Upper lobe of right lung (tissue), 1 donor: ENCODE results near the gene IRF6. TPM values are rescaled to one million over a fixed set of nuclear protein-coding genes. Genes with fewer than 3 reads are reported as not detected.

Source experiments
- ATAC-seq: fragments of 200-7000 bp; cut with Tn5 transposase; one replicate; pipeline ENCODE4 v1.9.1; 2020; ENCODE audit warnings: mild to moderate bottlenecking, moderate library complexity
- DNase-seq: peaks from one replicate; pipeline ENCODE4 v3.0.0-alpha.2; 2020
- H3K27ac ChIP-seq: fragments of 200-600 bp; one replicate; pipeline ENCODE4 v1.8.0; 2022
- H3K27me3 ChIP-seq: fragments of 200-600 bp; one replicate; pipeline ENCODE4 v1.8.0; 2022; ENCODE audit warnings: mild to moderate bottlenecking
- H3K36me3 ChIP-seq: fragments of 200-600 bp; one replicate; pipeline ENCODE4 v1.8.0; 2022
- H3K4me1 ChIP-seq: fragments of 200-600 bp; one replicate; pipeline ENCODE4 v1.8.0; 2022
- H3K4me3 ChIP-seq: fragments of 200-600 bp; one replicate; pipeline ENCODE4 v1.8.0; 2022; ENCODE audit warnings: mild to moderate bottlenecking
- H3K9me3 ChIP-seq: fragments of 200-600 bp; one replicate; pipeline ENCODE4 v1.8.0; 2022
- intact Hi-C: fragments of 100-400 bp; cut with DNase I; formaldehyde crosslinking; loops from one replicate; pipeline ENCODE4 v1.11.0; 2022
- total RNA-seq: library from RNA; stranded (reverse); fragmentation: NEBNext Ultra II Directional; extraction: Animal tissue kit (Norgen Biotek cat#: 25700); gene quantifications from one replicate; pipeline ENCODE4 v1.2.1, GENCODE V29; 2021
- TF ChIP-seq, protein P1 (sequence below): fragments of 200-600 bp; IDR thresholded peaks from one replicate; pipeline ENCODE4 v1.8.0; 2022; ENCODE audit warnings: antibody characterized with exemption
- donor health status: DM: no; HTN: yes; CAD: no; lungs with severe emphysema.

The IRF6 gene
- total RNA-seq, 1 donor from 2014 or later, result 17.9 TPM

DNA sequence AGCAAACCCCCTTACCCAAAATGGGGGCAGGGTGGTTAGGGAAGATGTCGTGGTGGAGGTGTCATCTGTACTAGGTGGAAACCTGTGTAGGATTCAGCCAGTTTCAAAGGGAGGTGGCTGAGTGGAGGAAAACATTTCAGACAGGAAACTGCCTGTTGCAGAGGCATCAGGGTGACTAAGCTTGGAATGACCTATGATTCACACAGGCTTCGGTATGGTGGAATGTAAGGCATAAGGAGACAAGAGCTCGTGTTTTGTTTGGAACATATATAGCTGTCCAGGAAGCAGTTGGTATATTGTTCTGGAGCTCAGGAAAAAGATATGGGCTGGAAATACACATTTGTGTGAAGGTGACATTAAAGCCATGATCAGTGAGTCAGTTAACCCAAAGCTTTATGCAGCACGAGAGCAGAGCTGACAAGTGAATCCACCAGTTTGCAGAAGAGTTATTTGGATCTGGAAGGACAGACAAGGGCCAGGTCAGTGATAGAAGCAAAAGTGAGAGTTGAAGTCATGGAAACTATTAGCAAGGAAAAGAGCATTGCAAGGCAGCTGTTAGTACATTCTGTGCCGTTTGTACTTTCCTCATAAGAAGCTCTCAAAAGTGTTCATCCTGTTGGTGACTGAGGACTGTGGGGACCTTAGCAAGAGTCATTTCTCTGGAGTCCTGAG lies 34.1 kb upstream of the IRF6 start:
- Histone ChIP-seq H3K27ac (no peak overlapping the region), H3K4me3 (no peak overlapping the region), H3K27me3 (no peaks in the 10 kb centered on the region), H3K4me1 (no peaks in the 10 kb centered on the region), H3K36me3 (peaks cover 96% of the 10 kb centered on the region), H3K9me3 (no peaks in the 10 kb centered on the region)
- TF ChIP-seq, protein P1, sequence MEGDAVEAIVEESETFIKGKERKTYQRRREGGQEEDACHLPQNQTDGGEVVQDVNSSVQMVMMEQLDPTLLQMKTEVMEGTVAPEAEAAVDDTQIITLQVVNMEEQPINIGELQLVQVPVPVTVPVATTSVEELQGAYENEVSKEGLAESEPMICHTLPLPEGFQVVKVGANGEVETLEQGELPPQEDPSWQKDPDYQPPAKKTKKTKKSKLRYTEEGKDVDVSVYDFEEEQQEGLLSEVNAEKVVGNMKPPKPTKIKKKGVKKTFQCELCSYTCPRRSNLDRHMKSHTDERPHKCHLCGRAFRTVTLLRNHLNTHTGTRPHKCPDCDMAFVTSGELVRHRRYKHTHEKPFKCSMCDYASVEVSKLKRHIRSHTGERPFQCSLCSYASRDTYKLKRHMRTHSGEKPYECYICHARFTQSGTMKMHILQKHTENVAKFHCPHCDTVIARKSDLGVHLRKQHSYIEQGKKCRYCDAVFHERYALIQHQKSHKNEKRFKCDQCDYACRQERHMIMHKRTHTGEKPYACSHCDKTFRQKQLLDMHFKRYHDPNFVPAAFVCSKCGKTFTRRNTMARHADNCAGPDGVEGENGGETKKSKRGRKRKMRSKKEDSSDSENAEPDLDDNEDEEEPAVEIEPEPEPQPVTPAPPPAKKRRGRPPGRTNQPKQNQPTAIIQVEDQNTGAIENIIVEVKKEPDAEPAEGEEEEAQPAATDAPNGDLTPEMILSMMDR, result no peak
- intact Hi-C loops, result no loop called here
- DNase-seq (no peak), ATAC-seq (no peak)

DNA sequence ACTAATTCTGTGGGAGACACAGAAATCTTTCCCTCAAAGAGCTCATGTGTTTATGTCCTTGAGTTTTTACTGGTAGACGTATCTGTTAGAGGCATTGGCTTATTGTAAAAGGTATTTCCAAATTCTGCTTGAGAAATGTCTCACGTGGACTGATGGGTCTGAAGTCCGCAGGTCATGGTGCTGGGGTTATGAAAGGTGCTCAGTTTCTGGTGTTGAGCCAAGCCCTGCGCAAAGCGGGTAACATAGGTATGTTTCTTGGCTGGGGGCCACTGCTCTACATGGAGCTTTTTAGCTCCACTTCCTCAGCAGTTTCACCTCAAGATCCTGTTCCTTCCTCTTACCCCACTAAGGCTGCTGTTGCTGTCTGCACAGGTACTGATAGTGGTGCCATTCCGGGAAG lies 32.6 kb upstream of the IRF6 start:
- Histone ChIP-seq H3K36me3 (peaks cover 98% of the 10 kb centered on the region), H3K27me3 (no peaks in the 10 kb centered on the region), H3K27ac (no peak overlapping the region), H3K4me3 (no peak overlapping the region), H3K9me3 (no peaks in the 10 kb centered on the region), H3K4me1 (no peaks in the 10 kb centered on the region)
- ATAC-seq (peak; percentile 78), DNase-seq (peak; percentile 77)
- intact Hi-C loops, result no loop called here
- TF ChIP-seq, protein P1, result no peak

DNA sequence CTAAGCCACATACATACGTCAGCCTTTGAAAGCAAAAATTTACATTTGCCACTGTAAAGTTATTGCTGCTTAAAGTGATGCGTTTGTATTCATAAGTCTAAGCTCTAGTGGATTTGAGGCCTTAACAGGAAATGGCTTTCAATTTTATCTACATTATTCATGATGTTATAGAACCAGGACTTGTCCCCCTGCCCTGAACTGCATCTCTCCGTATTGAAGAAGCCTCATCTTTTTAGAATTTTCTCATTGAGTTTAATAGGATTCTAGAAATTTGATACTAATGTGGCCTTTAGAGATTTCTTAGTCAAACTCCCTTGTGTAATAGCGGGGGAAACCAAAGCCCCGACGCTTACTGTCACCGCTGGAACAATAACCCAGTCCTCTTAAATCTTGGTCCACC lies 31.7 kb upstream of the IRF6 start:
- H3K27ac ChIP-seq, result no peak overlapping the region
- DNase-seq (no peak), ATAC-seq (no peak)
- H3K4me1 ChIP-seq, result no peaks in the 10 kb centered on the region
- no peaks in the 10 kb centered on the region for H3K27me3 ChIP-seq
- H3K9me3 ChIP-seq, result no peaks in the 10 kb centered on the region
- TF ChIP-seq, protein P1, result no peak
- H3K4me3 ChIP-seq, result no peak overlapping the region
- intact Hi-C loops, result no loop called here
- peaks cover 98% of the 10 kb centered on the region for H3K36me3 ChIP-seq

DNA sequence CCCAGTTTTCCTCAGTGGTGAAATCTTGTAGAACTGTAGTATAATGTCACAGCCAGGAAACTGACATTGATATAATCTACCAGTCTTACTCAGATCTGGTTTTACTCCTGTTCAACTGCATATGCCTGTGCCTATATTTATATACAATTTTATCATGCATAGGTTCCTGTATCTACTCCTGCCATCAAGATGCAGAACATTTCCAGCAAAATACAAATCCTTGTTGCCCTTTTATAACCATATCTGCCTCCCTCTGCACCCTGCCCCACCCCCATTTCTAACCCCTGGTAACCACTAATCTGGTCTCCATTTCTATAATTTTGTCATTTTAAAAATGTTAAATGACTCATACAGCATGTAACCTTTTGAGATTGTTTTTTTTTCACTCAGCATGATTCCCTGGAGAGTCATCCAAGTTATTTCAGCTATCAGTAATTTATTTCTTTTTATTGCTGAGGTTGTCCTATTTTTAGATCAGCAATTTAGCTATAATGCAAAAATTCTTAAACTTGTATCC lies 29.9 kb upstream of the IRF6 start:
- TF ChIP-seq, protein P1, result no peak
- no peak overlapping the region for H3K4me3 ChIP-seq
- H3K36me3 ChIP-seq, result peaks cover 98% of the 10 kb centered on the region
- H3K27ac ChIP-seq, result no peak overlapping the region
- no peaks in the 10 kb centered on the region for H3K27me3 ChIP-seq
- ATAC-seq (no peak), DNase-seq (no peak)
- H3K4me1 ChIP-seq, result no peaks in the 10 kb centered on the region
- intact Hi-C loops, result no loop called here
- H3K9me3 ChIP-seq, result no peaks in the 10 kb centered on the region

DNA sequence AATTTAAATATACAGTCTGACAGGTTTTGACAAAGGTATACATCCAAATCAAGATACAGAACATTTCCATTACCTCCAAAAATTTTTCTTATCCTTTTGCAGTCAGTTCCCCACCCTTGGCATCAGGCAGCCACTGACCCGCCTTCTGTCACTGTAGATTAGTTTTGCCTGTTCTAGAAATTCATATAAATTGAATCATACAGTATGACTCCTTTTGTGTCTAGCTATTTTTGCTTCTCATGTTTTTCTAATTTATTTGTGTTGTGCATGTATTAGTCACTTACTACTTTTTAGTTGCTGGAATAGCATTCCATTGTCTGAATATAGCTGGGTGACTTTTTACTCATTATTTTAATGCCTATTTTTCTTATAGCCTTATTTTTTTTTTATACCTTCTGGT lies 25.7 kb upstream of the IRF6 start:
- peaks cover 60% of the 10 kb centered on the region for H3K36me3 ChIP-seq
- intact Hi-C loops, result no loop called here

More for the DNA sequence above, 25.7 kb upstream of the IRF6 start:
- H3K4me3 ChIP-seq, result no peak overlapping the region
- DNase-seq, result no peak
- peaks cover 6% of the 10 kb centered on the region for H3K4me1 ChIP-seq
- no peaks in the 10 kb centered on the region for H3K27me3 ChIP-seq
- TF ChIP-seq, protein P1, result no peak
- H3K9me3 ChIP-seq, result no peaks in the 10 kb centered on the region
- no peak overlapping the region for H3K27ac ChIP-seq
- ATAC-seq, result no peak
